Erythroblast (primary cell): Measurements from ENCODE around the gene SLC23A3.
A peak's percentile ranks its signal among the peaks of the same experiment; 100 is the strongest.

Experiments used
- DNase-seq, 2 experiments: peaks; one replicate each; lab custom pipeline; 2025; lab: John Stamatoyannopoulos, UW
- GATA1 ChIP-seq: IDR thresholded peaks from 2 replicates; pipeline ENCODE4 v1.6.1; 2011; ENCODE audit warnings: low read depth, mild to moderate bottlenecking, control low read depth, low read length, moderate library complexity
- POLR2A ChIP-seq: IDR thresholded peaks from 2 replicates; pipeline ENCODE4 v1.6.1; 2011; ENCODE audit warnings: mild to moderate bottlenecking, low read length

Gene SLC23A3

GRCh38 chr2:219160186-219161017 lies 9.4 kb downstream of the SLC23A3 start, which contains the start of gene NHEJ1:
NHEJ1 (minus strand) TSS chr2:219160815; CDS start chr2:219158362, 2,453 bp downstream.
- peak; percentile 94 to 96 for DNase-seq
- TF ChIP-seq GATA1 = no peak
- TF ChIP-seq POLR2A = peak; percentile 70

GRCh38 chr2:219159771-219160185 lies 10.1 kb downstream of the SLC23A3 start:
- TF ChIP-seq POLR2A (no peak), GATA1 (no peak)
- DNase-seq = no peak

- no peak for DNase-seq
- TF ChIP-seq GATA1 = no peak
- TF ChIP-seq POLR2A = no peak
These were observed 11.2 kb downstream of the SLC23A3 start for GRCh38 chr2:219158586-219158985.

- TF ChIP-seq POLR2A = no peak
- peak in 1 of 2 experiments; percentile 11 for DNase-seq
These were observed 11.8 kb downstream of the SLC23A3 start for GRCh38 chr2:219158025-219158424.

- no peak for DNase-seq
- TF ChIP-seq GATA1 (no peak), POLR2A (no peak)
These were observed 12.4 kb downstream of the SLC23A3 start for GRCh38 chr2:219157396-219157795.

GRCh38 chr2:219155054-219155644 lies 14.7 kb downstream of the SLC23A3 start:
- DNase-seq = peak; percentile 76 to 88
- TF ChIP-seq POLR2A (no peak), GATA1 (no peak)

- TF ChIP-seq POLR2A = no peak
- TF ChIP-seq GATA1 = no peak
- DNase-seq = no peak
These were observed 20.2 kb downstream of the SLC23A3 start for GRCh38 chr2:219149667-219150066.

- DNase-seq = no peak
- TF ChIP-seq POLR2A = no peak
- TF ChIP-seq GATA1 = no peak
These were observed 27.5 kb downstream of the SLC23A3 start for GRCh38 chr2:219142329-219142728.

- DNase-seq = no peak
- TF ChIP-seq GATA1 = no peak
- no peak for TF ChIP-seq POLR2A
These were observed 29.1 kb downstream of the SLC23A3 start for GRCh38 chr2:219140722-219141121.

GRCh38 chr2:219133976-219134375 lies 35.9 kb downstream of the SLC23A3 start:
- TF ChIP-seq GATA1 (no peak), POLR2A (no peak)
- no peak for DNase-seq

GRCh38 chr2:219131744-219132143 lies 38.1 kb downstream of the SLC23A3 start:
- DNase-seq = no peak
- TF ChIP-seq GATA1 (no peak), POLR2A (no peak)

- no peak for DNase-seq
- TF ChIP-seq GATA1 (no peak), POLR2A (no peak)
These were observed 38.5 kb downstream of the SLC23A3 start for GRCh38 chr2:219131327-219131726.

GRCh38 chr2:219129589-219129988 lies 40.2 kb downstream of the SLC23A3 start:
- no peak for TF ChIP-seq GATA1

GRCh38 chr2:219128396-219128795 lies 41.4 kb downstream of the SLC23A3 start:
- TF ChIP-seq GATA1 (no peak), POLR2A (no peak)
- no peak for DNase-seq

More at GRCh38 chr2:219129589-219129988, 40.2 kb downstream of the SLC23A3 start:
- DNase-seq = no peak
